ENCODE data around the gene ATP2A2.

Gene ATP2A2

DNA sequence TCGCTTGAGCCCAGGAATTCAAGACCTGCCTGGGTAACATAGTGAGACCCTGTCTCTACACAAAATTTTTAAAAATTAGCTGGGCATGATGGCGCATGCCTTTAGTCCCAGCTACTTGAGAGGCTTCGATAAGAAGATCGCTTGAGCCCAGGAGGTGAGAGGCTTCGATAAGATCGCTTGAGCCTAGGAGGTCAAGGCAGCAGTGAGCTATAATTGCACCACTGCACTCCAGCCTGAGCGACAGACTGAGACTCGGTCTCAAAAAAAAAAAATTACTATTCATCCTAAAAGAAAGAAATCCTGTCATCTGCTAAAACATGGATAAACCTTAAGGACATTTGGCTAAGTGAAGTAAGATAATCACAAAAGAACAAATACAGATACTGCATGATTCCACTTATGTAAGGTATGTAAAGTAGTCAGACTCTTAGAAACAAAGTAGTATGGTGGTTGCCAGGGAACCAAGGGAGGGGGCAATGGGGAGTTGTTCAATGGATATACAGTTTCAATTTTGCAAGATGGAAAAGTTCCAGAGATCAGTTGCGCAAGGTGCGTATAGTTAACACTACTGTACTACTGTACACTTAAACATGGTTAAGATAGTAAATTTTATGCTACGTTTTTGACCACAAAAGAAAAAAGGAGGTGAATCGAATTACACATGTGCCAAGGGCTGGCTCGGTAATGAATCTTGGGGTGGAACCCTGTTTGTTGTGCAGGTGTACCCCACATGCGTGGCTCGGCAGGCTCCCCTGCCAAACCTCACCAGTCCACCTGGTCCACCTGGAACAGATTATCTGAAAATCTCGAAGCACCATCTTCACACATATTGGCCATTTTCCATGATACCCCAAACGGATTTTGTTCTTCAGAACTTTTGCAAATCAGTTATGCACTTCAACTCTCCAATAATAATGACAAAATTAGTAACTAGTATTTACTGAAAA is 18.3 kb upstream of the ATP2A2 start:
- no peak for FAIRE-seq

DNA sequence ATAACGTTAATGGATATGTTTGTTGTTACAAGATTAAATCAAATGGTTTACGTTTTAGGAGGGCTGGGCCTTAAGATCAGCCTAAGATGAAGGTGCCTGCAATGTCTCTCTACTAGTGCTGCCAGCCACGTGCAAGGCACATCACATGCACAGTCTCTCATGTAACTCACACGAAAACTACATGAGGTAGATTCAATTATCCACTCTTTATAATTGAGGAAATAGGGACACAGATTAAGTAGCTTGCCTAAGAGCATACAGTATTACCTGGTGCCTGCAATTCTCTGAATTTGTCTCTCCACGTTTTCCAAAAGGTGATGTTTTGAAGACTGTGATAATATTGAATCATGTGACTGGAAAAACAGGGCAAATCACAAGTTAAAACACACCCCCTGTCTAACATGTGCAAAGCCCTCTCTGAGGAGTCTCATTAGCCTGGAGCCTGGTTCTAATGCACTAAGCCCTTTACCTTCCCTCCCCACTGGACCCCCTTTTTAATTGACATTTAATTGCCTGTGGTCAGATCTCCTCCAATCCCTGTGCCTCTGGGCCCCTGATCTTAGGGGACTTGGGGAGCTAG is 14.6 kb upstream of the ATP2A2 start:
- FAIRE-seq, result no peak

DNA sequence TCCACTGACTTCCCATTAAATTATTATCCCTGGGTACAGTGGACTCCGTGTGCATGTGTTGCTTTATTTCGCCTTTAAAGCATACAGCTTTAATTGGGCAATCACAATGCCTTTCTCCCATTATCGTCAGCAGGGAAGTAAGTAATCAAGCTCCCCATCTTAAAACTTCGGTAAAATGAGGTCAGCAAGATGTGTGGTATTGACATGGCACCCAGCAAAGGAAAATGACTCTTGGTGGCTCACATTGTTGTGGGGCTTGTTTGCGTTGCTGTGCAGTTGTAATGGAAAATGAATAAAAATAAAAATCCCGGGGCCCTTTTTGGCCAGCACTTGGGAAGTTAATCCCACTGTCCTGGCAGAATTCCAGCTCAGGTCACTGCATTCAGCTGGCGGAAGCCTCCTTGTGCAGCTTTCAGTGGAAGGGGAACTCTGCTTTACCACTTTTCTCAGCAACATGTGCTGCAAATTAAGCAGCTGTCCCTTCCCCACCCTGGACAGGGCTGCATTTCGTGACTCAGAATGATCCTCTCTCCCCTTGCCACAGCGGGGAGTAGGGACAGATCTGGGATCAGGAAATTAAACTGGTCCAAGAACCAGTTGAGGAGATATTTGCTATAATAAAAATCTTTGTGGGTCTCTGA is 13.9 kb upstream of the ATP2A2 start:
- FAIRE-seq, result no peak

DNA sequence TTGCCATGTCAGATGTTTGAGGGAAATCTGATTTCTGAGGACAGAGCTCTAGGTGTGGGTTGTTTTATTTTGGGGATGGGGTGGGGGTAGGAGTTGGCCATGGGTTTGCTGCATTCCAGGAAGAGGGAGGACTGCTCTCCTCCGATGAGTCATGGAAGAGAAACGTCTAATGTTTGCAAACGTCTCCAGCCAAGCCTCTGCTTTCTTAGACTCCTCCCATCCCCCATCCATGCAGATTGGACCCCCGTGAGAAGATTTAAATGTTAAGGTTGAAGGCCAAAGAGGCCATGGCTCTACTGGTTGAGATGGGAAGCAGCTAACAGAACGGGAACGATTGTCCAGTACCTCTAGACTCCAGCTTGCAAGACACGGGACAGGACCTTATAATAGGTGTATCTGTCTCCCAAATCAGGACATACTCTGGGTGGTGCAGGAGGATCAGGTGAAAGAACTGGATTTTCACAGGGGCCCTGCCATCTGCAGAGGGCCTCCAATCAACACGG is 11.4 kb upstream of the ATP2A2 start:
- FAIRE-seq, result no peak

DNA sequence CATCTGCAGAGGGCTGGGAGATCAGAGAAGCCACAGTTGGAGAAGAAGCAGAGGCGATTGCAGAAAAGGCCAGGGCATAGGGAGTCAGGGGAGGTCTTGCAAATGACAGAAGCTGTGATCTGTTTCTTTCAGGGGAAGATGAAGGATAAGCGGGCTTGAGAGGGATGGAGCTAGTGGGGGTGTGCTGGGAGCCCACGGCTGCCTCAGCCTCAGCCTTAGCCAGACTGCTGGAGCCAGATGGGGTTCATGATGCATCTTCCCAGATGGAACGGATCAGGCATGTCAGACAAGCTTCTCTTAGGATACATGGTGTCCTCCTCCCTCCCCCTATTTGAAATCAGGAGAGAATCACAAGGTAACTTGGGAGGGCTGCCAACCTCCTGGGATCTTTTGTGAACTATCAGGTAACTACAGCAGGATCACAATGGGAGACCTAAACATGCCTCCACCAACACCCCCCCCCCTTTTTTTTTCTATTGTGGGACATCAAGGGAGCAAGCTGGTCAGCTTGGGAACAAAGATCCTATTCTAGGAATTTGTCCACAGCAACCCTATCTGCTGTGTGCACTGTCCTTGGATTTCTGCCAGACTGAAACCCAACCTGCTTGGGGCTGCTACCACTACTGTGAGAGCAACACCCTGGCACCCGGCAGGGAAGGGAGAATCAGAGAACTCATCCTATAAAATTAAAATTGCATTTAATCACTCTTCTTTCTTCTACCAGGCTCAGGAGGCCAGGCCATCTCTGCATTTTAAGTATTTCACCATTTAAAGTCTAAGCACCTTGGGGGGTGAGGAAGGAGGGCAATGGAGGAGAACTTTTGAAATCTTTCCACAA is 10.7 kb upstream of the ATP2A2 start:
- no peak for FAIRE-seq

DNA sequence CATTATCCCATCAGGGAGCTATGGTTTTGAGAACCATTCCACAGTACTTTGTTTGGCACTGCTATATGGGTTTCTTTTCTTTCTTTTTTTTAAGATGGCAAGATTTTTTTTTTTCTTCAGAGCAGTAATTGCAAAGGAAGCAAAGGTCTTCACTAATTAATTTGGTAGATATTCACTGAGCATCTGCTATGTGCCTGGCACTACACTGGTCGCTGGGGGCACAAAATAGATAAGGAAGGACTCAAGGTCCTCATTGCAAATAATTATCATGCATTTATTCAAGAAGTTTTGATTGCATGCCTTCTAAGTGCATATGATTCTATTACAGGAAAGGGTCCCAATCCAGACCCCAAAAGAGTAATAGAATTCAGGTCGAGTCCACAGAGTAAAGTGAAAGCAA is 10.0 kb upstream of the ATP2A2 start:
- no peak for FAIRE-seq

DNA sequence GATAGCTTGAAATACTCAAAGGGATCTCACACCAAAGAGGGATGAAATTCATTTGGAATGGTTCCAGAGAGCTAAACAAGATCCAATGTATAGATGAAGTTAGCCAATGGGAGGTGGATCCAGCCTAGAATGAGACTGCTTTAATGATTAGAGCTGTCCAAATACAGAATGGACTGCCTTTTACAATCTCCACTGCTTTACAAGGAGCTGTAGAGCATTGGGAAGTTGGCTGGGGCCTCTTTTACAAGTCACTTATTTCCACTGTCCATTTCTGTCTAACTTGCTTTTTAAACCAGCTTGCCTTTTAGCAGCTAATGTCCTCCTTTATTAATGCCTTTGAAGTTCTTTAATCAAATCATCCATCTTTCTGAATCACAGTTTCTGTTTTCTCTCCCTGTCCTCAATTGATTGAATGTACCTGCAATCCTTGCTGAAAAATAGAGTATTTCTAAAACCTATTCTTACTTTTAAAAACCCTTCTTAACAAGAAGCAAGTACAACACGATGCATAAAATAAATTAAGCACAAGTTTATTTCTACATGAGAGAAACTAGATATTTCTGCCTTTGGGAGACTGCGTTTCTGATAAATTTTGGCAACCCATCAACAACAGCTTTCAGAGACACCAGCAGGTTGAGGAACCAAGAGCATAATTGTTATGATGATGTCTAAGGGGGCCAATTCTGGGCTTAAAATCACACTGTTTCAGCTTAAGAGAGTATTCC is 3.4 kb upstream of the ATP2A2 start:
- FAIRE-seq, result no peak

DNA sequence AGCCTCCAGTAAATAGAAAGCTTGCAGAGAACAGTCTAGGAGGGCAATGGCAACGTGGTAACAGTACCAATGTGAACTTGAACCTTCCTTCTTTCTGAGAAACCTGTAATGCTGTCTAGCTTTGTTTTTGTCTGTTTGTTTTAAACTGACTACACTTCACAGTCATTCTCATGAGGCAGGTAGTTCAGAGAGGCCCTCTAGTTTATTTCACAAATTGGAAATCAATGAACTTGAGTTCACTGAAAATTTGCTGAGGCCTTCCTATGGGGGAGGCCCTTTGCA is 2.9 kb upstream of the ATP2A2 start:
- no peak for FAIRE-seq

DNA sequence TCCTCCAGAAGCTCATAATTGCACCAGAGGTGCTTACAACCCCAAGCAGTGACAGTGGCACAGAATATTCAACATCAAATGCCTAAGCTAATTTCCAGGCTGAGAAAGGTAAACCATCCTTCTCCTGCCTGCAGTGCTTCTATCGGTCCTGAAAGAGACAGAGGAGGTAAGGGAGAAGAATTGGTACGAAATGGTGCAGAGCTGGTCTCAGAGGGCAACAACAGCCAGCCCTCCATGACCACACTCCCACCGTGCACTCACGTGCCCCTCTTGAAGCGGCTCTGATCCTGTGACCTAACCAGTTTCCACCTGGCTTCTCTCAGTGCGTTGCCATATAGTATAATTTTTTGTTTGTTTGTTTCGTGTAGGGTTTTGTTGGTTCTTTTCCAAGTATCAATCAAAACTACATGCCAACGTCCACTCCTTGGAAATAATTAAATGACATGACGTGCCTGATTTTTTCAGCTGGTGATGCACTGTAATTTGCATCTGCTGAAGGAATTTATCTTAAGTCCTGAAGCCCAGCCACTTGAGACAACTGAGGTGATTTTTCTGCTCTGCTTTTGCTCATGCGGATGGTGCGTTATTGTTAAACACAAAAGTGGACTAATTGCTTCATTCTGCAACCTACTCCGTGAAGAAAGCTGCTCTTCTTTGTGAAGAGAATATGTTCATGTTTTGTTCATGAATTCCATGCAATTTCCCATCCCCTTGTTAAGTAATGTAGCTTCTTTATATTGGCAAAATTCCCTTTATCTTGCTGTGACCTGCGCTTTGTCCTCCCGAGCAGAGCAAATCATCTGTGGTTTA is 1.3 kb upstream of the ATP2A2 start:
- FAIRE-seq, result no peak

DNA sequence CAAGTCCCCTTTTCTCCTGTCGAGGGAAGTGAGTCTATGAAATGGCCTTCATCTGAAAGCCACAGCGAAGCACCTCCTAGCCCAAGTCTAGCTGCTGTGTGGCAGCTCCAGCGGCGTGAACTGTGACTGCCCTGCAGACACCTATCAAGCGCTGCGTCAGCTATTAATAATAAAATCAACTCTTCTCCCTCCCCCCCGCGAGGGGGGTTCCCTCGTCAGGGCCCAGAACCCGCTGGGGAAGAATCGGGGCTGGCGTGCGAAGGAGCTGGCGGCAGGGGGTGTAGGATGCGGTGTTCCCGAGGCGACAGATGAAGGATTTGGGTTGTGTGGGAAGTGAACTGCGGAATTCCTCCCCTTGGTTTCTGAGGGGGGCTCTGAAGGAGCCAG is 662 bp upstream of the ATP2A2 start:
- no peak for FAIRE-seq

DNA sequence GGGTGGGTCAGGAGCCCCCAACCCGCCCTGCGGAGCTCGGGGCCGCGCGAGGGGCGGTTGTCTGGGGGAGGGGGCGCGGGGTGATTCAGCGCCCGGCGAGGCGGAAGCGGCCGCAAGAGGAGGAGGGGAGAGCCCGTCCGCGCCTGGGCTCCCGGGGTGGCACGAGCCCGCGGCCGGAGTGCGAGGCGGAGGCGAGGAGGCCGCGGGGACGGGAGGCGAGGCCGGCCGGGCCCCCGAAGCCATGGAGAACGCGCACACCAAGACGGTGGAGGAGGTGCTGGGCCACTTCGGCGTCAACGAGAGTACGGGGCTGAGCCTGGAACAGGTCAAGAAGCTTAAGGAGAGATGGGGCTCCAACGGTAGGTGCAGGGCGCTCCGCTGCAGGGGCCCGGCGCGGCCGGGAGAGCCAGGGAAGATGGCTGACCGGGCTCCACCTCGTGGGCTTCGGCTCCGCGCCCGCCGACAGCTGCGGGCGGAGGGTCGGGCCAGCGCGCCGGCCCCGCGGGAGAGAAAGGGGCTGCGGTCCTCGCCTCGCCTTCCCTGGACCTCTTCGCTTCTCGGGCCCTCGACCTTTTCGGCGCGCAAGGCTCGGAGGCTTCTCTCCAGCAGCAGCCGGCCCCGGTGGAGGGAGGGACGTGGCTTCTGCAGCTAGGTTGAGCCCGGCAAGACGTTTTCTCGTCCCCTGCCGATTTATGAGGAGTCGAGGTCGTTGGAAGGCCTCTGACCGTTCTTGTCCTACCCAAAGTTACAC is 677 bp downstream of the ATP2A2 start:
- no peak for FAIRE-seq

DNA sequence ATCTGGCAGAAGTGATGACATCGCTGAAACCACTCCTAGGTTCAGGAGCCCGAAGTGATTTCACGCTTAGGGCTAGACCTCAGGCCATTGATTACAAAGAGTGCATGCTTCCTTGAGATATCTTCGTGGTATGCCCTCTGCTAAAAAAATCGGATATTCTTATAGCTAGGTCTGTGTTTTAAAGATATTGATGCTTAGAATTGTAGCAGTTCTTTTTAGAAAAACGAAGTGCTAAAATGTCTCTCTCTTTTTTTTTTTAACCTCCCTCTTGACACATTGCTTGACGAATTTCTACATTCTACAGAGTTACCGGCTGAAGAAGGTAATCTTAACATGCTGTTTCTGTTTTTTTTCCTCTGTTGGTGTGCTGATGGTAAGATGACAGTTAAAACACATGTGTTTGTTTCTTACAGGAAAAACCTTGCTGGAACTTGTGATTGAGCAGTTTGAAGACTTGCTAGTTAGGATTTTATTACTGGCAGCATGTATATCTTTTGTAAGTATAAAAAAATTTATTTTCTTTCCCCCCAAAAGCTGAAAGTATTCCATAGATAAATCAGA is 1.3 kb downstream of the ATP2A2 start:
- FAIRE-seq, result no peak

DNA sequence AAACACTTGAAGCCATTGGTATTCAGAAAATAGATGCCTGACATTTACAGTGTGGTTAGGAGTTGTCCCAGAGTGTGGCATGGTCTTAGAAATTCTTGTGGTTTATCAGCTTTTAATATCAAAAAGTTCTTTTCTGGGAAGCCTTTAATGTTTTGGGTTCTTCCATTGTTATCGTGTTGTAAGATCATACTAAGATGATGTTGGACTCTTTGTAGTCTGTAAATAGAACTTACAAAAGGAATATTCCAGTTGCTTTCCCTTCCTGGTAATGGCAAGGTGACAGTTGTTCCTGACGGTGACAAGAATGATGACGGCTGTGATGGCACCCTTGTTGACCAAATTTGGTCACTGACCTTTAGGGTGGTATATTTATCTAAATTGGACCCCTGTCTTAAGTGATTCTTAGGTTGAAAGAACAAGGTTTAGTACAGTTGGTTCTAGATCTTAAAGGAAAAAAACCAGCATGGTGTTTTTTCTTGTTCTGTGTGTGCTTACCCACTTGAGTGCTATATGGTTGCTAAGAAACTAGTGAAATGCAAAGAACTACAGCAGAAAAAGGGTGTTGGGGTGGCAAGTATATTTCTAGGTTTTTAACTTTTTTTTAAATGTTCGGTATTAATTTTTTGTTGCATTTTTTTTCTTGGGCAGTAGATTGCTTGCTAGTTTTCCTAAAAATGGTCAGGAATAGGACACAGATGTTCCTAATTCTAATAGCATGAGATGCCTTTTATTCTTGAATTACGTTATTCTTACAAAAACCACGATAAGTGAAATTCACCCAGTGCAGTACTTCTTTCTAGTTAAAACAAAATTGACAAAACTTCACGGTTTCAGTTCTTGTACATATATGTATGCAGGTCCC is 2.1 kb downstream of the ATP2A2 start:
- no peak for FAIRE-seq

DNA sequence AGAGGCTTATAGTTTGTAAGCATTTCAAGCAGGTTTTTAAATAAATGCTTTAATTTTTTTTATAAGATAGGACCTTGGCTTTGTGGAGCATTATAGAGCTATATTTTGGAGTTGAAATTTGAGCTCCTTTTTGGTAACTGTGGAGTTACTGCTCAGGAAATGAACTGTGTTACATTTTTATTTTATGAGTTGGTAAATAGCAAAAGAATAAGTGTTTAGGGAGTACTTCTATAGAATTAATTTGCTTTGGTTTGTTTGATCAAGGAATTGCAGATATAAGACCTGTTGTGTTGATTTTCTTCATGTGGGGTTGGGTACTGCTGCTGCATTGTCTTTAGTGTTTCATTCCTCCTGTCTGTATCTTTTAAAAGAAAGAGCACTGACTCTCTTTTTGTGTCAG is 3.5 kb downstream of the ATP2A2 start:
- no peak for FAIRE-seq

DNA sequence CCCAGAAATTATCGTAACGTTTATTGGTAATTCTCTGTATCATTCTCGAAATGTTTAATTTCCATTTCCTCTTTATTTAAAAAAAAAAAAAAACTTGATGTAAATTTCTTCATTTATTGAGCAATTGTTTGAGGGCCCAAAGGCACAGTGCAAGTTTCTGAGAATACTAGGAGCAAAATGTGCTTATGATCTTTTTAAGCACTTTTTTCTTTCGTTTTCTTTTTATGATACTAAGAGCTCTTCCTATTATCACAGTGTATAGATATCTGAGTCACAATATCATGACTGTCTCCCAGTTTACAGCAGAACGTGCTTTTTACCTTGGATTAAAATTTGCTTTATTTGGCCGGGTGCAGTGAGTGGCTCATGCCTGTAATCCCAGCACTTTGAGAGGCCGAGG is 5.6 kb downstream of the ATP2A2 start:
- FAIRE-seq, result no peak

DNA sequence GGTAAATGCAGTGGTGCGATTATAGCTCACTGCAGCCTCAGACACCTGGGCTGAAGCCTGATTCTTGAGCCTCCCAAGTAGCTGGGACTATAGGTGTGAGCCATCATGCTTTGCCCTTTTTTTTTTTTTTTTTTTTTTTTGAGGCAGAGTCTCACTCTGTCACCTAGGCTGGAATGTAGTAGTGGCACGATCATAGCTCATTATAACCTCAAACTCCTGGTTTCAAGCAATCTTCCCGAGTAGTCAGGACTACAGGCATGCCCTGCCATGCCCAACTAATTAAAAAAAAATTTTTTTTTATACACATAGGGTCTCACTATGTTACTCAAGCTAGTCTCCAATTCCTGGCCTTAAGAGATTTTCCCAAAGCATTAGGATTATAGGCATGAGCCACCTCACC is 6.9 kb downstream of the ATP2A2 start:
- FAIRE-seq, result no peak

DNA sequence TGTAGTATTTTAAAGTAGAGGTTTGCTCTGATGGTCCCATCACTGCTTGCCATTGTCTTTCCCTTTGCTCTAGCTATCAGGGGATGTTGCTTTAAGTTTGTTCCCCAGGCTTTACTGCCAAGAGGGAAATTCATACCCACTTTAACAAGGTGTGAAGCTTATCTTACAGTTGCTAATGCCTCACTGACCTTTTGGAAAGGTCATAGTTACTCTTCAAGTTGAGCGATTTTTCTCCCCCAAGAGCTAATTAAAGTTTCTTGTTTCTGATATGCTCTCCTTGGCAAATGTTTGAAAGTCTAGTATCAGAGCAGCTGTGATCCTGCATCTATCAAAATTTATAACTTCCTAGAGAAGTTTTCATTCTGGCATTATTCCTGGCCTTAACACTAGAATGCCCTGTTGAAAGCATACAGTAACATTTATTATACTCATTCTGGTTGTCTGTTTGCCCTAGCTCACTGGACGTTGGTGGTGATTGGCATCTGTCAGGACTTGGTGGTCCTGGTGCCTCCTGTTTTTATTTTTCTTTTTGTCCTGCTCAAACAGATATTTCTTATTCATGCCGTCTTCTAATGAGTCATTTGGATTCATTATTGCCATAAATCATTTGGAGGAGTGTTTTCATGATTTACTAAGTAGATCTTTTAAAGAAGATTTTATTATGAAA is 8.1 kb downstream of the ATP2A2 start:
- no peak for FAIRE-seq

DNA sequence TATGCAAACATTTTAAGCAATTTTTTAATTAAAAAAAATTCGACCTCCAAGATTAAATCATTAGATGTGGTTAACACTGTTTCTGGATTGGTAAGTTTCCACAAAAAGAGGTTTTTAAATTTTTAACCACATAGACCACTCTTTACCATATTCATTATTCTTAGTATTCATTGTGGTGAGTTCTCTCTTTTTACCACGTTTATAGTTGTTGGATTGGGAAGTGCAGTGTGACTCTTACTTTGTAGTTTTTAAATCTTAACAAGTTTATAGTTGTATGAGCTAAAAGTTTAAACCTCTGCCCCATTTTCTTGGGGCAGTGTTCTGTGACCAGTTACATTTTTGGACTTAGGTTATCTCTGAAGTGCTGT is 8.6 kb downstream of the ATP2A2 start:
- no peak for FAIRE-seq

Measured in TTC549 (cell line).